GM19438 (cell line): ENCODE measurements around the gene GLIS1.
"Not testable (repeated sequence)": the region's sequence is repeated elsewhere in the genome, so short reads cannot be mapped to it uniquely, and the experiment has no call there.

Source experiments
- ATAC-seq: cut with Tn5 transposase; IDR thresholded peaks from one replicate; pipeline ENCODE4 v1.9.1; 2021; ENCODE audit warnings: low read depth; ENCODE audit not compliant: unreplicated experiment

The GLIS1 gene

GRCh38 chr1:53739109-53739681, at the start of gene GLIS1:
TSS of gene GLIS1 (minus strand) at chr1:53739164. CDS start at chr1:53738064, 1,100 bp downstream.
- ATAC-seq, result peak; percentile 92

- no peak for ATAC-seq
These were observed 48.7 kb upstream of the GLIS1 start for GRCh38 chr1:53787655-53788054.

- ATAC-seq, result no peak
These were observed 44.1 kb upstream of the GLIS1 start for GRCh38 chr1:53783056-53783455.

- ATAC-seq, result no peak
These were observed 42.7 kb upstream of the GLIS1 start for GRCh38 chr1:53781654-53782053.

GRCh38 chr1:53777272-53777671, 38.3 kb upstream of the GLIS1 start:
- ATAC-seq, result no peak

GRCh38 chr1:53771648-53772047, 32.7 kb upstream of the GLIS1 start:
- no peak for ATAC-seq

- ATAC-seq, result no peak
These were observed 30.8 kb upstream of the GLIS1 start for GRCh38 chr1:53769780-53770179.

- no peak for ATAC-seq
These were observed 30.2 kb upstream of the GLIS1 start for GRCh38 chr1:53769184-53769583.

- ATAC-seq, result no peak
These were observed 28.0 kb upstream of the GLIS1 start for GRCh38 chr1:53766831-53767405.

- no peak for ATAC-seq
These were observed 27.3 kb upstream of the GLIS1 start for GRCh38 chr1:53766194-53766742.

GRCh38 chr1:53765657-53766056, 26.7 kb upstream of the GLIS1 start:
- no peak for ATAC-seq

GRCh38 chr1:53763911-53764310, 24.9 kb upstream of the GLIS1 start:
- ATAC-seq, result no peak

GRCh38 chr1:53763461-53763860, 24.5 kb upstream of the GLIS1 start:
- ATAC-seq, result no peak

GRCh38 chr1:53760497-53760896, 21.5 kb upstream of the GLIS1 start:
- not testable (repeated sequence) for ATAC-seq

- no peak for ATAC-seq
These were observed 16.9 kb upstream of the GLIS1 start for GRCh38 chr1:53755874-53756273.

GRCh38 chr1:53754484-53755312, 15.7 kb upstream of the GLIS1 start:
- no peak for ATAC-seq

GRCh38 chr1:53752281-53752680, 13.3 kb upstream of the GLIS1 start:
- ATAC-seq, result no peak

GRCh38 chr1:53747841-53748240, 8.9 kb upstream of the GLIS1 start:
- ATAC-seq, result no peak

- ATAC-seq, result no peak
These were observed 1.7 kb upstream of the GLIS1 start for GRCh38 chr1:53740621-53741105.

- ATAC-seq, result peak; percentile 27
These were observed 507 bp downstream of the GLIS1 start for GRCh38 chr1:53738205-53739108.
